IMR-90 (cell line): ENCODE results near the gene MAP2. TPM values are rescaled to one million over a fixed set of nuclear protein-coding genes. Genes with fewer than 3 reads are reported as not detected.

Experiments
- ATAC-seq: fragments of 200-7000 bp; cut with Tn5 transposase; 2 replicates; pipeline ENCODE4 v1.9.1; 2020; ENCODE audit warnings: low read depth, mild to moderate bottlenecking, moderate library complexity
- BruUV-seq: library from RNA; stranded (reverse); fragments of 400-500 nt; replicated peaks from 2 replicates; lab custom pipeline; 2021; lab: Mats Ljungman, UMichigan
- CTCF ChIA-PET: fragments of 300-600 bp; formaldehyde crosslinking; extraction: SDS; loops from one replicate; lab custom pipeline; 2021; ENCODE audit warnings: antibody characterized with exemption; lab: Yijun Ruan, JAX
- POLR2A ChIA-PET: fragments of 300-600 bp; sonication (Branson Sonifier 250); formaldehyde crosslinking; loops from one replicate; lab custom pipeline; 2022; ENCODE audit warnings: antibody characterized with exemption; ENCODE audit not compliant: unreplicated experiment; lab: Charles Lee
- DNase-seq: peaks from one replicate; pipeline ENCODE4 v3.0.0; 2013
- H2AFZ ChIP-seq: replicated peaks from 2 replicates; pipeline ENCODE3; 2013; ENCODE audit warnings: low read length, mild to moderate bottlenecking; ENCODE audit not compliant: poor library complexity
- H2AK5ac ChIP-seq: 2 replicates; pipeline ENCODE4 v1.6.1; 2013; ENCODE audit warnings: low read depth, low read length, inconsistent platforms
- H2AK9ac ChIP-seq: replicated peaks from 2 replicates; pipeline ENCODE3; 2013; ENCODE audit warnings: mild to moderate bottlenecking, low read depth, low read length, moderate library complexity; ENCODE audit not compliant: poor library complexity
- H2BK120ac ChIP-seq: 2 replicates; pipeline ENCODE4 v1.6.1; 2013; ENCODE audit warnings: low read depth, low read length, inconsistent platforms
- H2BK15ac ChIP-seq: 3 replicates; pipeline ENCODE4 v1.6.1; 2013; ENCODE audit warnings: low read depth, low read length, inconsistent platforms
- H2BK20ac ChIP-seq: 2 replicates; pipeline ENCODE4 v1.6.1; 2013; ENCODE audit warnings: low read depth, mild to moderate bottlenecking, inconsistent platforms, low read length, moderate library complexity
- H2BK5ac ChIP-seq: 2 replicates; pipeline ENCODE4 v1.6.1; 2013; ENCODE audit warnings: mild to moderate bottlenecking, low read depth, low read length, inconsistent platforms; ENCODE audit not compliant: poor library complexity, severe bottlenecking
- H3K14ac ChIP-seq: replicated peaks from 2 replicates; pipeline ENCODE4 v1.6.1; 2013; ENCODE audit warnings: low read depth, low read length, inconsistent platforms
- H3K18ac ChIP-seq: 2 replicates; pipeline ENCODE4 v1.6.1; 2013; ENCODE audit warnings: low read depth, low read length, control low read depth
- H3K23ac ChIP-seq: 2 replicates; pipeline ENCODE4 v1.6.1; 2013; ENCODE audit warnings: low read depth, low read length, inconsistent platforms
- H3K27ac ChIP-seq: 2 replicates; pipeline ENCODE4 v1.5.1; 2013; ENCODE audit warnings: mild to moderate bottlenecking, control low read depth, low read length; ENCODE audit not compliant: insufficient read depth
- H3K27me3 ChIP-seq: 2 replicates; pipeline ENCODE4 v1.6.1; 2013; ENCODE audit warnings: low read length; ENCODE audit not compliant: control insufficient read depth, insufficient read depth
- H3K36me3 ChIP-seq: 2 replicates; pipeline ENCODE4 v1.6.1; 2013; ENCODE audit warnings: low read length, mixed read lengths; ENCODE audit not compliant: control insufficient read depth, insufficient read depth
- H3K4ac ChIP-seq: 2 replicates; pipeline ENCODE4 v1.6.1; 2013; ENCODE audit warnings: low read depth, low read length, inconsistent platforms
- H3K4me1 ChIP-seq: 2 replicates; pipeline ENCODE4 v1.6.1; 2013; ENCODE audit warnings: low read length, mixed read lengths; ENCODE audit not compliant: control insufficient read depth, insufficient read depth
- H3K4me2 ChIP-seq: 2 replicates; pipeline ENCODE4 v1.6.1; 2013; ENCODE audit warnings: low read depth, mild to moderate bottlenecking, control low read depth, low read length, moderate library complexity
- H3K4me3 ChIP-seq: 2 replicates; pipeline ENCODE4 v1.5.1; 2013; ENCODE audit warnings: low read depth, mild to moderate bottlenecking, control low read depth, low read length, moderate library complexity; ENCODE audit not compliant: insufficient read depth
- H3K56ac ChIP-seq: 2 replicates; pipeline ENCODE4 v1.6.1; 2013; ENCODE audit warnings: low read length, inconsistent platforms; ENCODE audit not compliant: insufficient read depth; ENCODE audit errors: extremely low read depth
- H3K79me1 ChIP-seq, 2 experiments: 2 replicates each; pipeline ENCODE4 v1.6.1; 2013; ENCODE audit warnings: low read length in 2 of 2, inconsistent platforms in 1 of 2, low read depth in 1 of 2
- H3K9ac ChIP-seq: 2 replicates; pipeline ENCODE4 v1.6.1; 2013; ENCODE audit warnings: low read depth, low read length, control low read depth
- H3K9me1 ChIP-seq: 2 replicates; pipeline ENCODE4 v1.6.1; 2013; ENCODE audit warnings: low read length, inconsistent platforms; ENCODE audit not compliant: insufficient read depth
- H3K9me3 ChIP-seq: 2 replicates; pipeline ENCODE4 v1.6.1; 2013; ENCODE audit warnings: low read length; ENCODE audit not compliant: control insufficient read depth, insufficient read depth
- H4K20me1 ChIP-seq: 2 replicates; pipeline ENCODE4 v1.6.1; 2013; ENCODE audit warnings: low read length, inconsistent platforms; ENCODE audit not compliant: insufficient read depth
- H4K5ac ChIP-seq: 2 replicates; pipeline ENCODE4 v1.6.1; 2013; ENCODE audit warnings: mild to moderate bottlenecking, low read depth, low read length, control low read depth
- H4K8ac ChIP-seq, 2 experiments: 2 replicates each; pipeline ENCODE4 v1.6.1; 2013; ENCODE audit warnings: low read depth in 2 of 2, low read length in 2 of 2, control low read depth in 1 of 2, inconsistent platforms in 1 of 2
- H4K91ac ChIP-seq: 2 replicates; pipeline ENCODE4 v1.6.1; 2013; ENCODE audit warnings: low read depth, low read length, inconsistent platforms; ENCODE audit not compliant: insufficient read depth
- BHLHE40 ChIP-seq: fragments of 150-350 bp; IDR thresholded peaks from 2 replicates; pipeline ENCODE4 v1.6.1; 2016; ENCODE audit warnings: mild to moderate bottlenecking, low read depth, low read length
- CEBPB ChIP-seq: IDR thresholded peaks from 2 replicates; pipeline ENCODE4 v1.6.1; 2012; ENCODE audit warnings: low read depth, low read length, improper control_type of control experiment
- CHD1 ChIP-seq: IDR thresholded peaks from 2 replicates; pipeline ENCODE4 v1.6.1; 2012; ENCODE audit warnings: low read depth, low read length, improper control_type of control experiment
- FOS ChIP-seq: fragments of 150-350 bp; IDR thresholded peaks from 2 replicates; pipeline ENCODE4 v1.6.1; 2016; ENCODE audit warnings: low read depth, low read length
- MAFK ChIP-seq: IDR thresholded peaks from 2 replicates; pipeline ENCODE4 v1.6.1; 2012; ENCODE audit warnings: low read depth, low read length, improper control_type of control experiment
- MAZ ChIP-seq: IDR thresholded peaks from 2 replicates; pipeline ENCODE4 v1.6.1; 2012; ENCODE audit warnings: low read depth, mild to moderate bottlenecking, low read length, improper control_type of control experiment, moderate library complexity, borderline replicate concordance
- MXI1 ChIP-seq: IDR thresholded peaks from 2 replicates; pipeline ENCODE4 v1.6.1; 2012; ENCODE audit warnings: low read depth, mild to moderate bottlenecking, low read length, moderate library complexity, borderline replicate concordance
- NFE2L2 ChIP-seq: fragments of 150-350 bp; IDR thresholded peaks from 2 replicates; pipeline ENCODE4 v1.6.1; 2016; ENCODE audit warnings: low read depth, mild to moderate bottlenecking, low read length
- POLR2A ChIP-seq: IDR thresholded peaks from 2 replicates; pipeline ENCODE4 v1.6.1; 2012; ENCODE audit warnings: mild to moderate bottlenecking, low read depth, low read length
- RAD21 ChIP-seq: IDR thresholded peaks from 2 replicates; pipeline ENCODE4 v1.6.1; 2012; ENCODE audit warnings: low read length, improper control_type of control experiment
- RCOR1 ChIP-seq: IDR thresholded peaks from 2 replicates; pipeline ENCODE4 v1.6.1; 2012; ENCODE audit warnings: mild to moderate bottlenecking, low read length, improper control_type of control experiment; ENCODE audit not compliant: insufficient replicate concordance
- RFX5 ChIP-seq: IDR thresholded peaks from 2 replicates; pipeline ENCODE4 v1.8.0; 2012; ENCODE audit warnings: low read depth, mild to moderate bottlenecking, low read length, moderate library complexity
- SMC3 ChIP-seq: fragments of 150-350 bp; IDR thresholded peaks from 2 replicates; pipeline ENCODE4 v1.6.1; 2016; ENCODE audit warnings: low read depth, mild to moderate bottlenecking, antibody characterized with exemption, low read length, moderate library complexity
- USF2 ChIP-seq: fragments of 150-350 bp; IDR thresholded peaks from 2 replicates; pipeline ENCODE4 v1.6.1; 2017; ENCODE audit warnings: mild to moderate bottlenecking, antibody characterized with exemption, low read length, low read depth
- dilution Hi-C: fragments of 300-500 bp; cut with HindIII; formaldehyde crosslinking; loops from one replicate; pipeline ENCODE4 v1.14.3; 2018; ENCODE audit warnings: low sequenced_read_pairs; ENCODE audit not compliant: unreplicated experiment
- in situ Hi-C: fragments of 300-500 bp; cut with MboI; formaldehyde crosslinking; loops from 3 replicates; pipeline ENCODE4 v1.14.3; 2019; ENCODE audit warnings: low sequenced_read_pairs, inconsistent platforms, mixed read lengths
- intact Hi-C: fragments of 100-400 bp; cut with micrococcal nuclease; formaldehyde crosslinking; loops from 2 replicates; pipeline ENCODE4 v1.10.0; 2022
- polyA plus RNA-seq, 3 experiments: library from polyadenylated mRNA; depleted of rRNA; stranded (reverse); fragments of >200 nt; gene quantifications; 2 replicates each; pipeline ENCODE4 v1.2.3, GENCODE V29; 2012; ENCODE audit warnings: low replicate concordance in 1 of 3
- total RNA-seq: library from RNA; depleted of rRNA; stranded (reverse); fragments of >200 nt; gene quantifications from 2 replicates; pipeline ENCODE4 v1.2.3, GENCODE V29; 2012
- TF ChIP-seq, protein P1 (sequence below): fragments of 150-350 bp; IDR thresholded peaks from 2 replicates; pipeline ENCODE4 v1.6.1; 2016; ENCODE audit warnings: low read depth, mild to moderate bottlenecking, low read length, moderate library complexity, borderline replicate concordance
- TF ChIP-seq, protein P2 (sequence below): conservative IDR thresholded peaks from 2 replicates; pipeline ENCODE4 v1.5.1; 2012; ENCODE audit warnings: mild to moderate bottlenecking, low read depth, low read length, improper control_type of control experiment

MAP2 gene
- total and polyA plus RNA-seq, 2 of the 4 experiments (the other 2 are of a cell fraction): 0.29 to 0.36 TPM

DNA sequence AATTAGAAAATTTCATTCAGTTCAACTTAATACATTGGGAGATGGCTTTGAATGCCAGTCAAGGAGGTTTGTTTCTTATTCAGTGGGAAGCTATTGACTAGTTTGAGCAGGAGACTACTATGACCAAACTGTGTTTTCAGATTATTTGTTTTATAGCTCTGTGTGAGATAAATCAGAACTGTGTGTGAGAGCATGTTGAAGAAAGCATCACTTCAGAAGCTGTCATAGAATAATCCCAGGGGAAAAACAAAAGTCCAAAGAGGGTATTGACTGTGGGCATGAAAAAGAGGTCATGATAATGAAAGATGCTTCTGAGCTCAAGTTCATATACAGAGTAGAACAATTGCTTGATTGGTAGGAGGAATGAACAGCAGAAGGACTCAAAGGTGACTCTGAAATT lies 160.6 kb downstream of the MAP2 start:
- no peak overlapping the region for H3K4ac ChIP-seq
- no peak overlapping the region for H3K4me3 ChIP-seq
- no peak for ATAC-seq
- no peak overlapping the region for H4K91ac ChIP-seq
- H3K9ac ChIP-seq: no peak overlapping the region
- ChIA-PET POLR2A (no interaction called here), CTCF (interaction anchor here (1.0 kb wide), 1 partner anchor 250 kb away, joined by 3 read pairs; no protein-coding TSS in a partner anchor)
- H2BK15ac ChIP-seq: no peak overlapping the region
- H4K8ac ChIP-seq: no peak overlapping the region
- H3K4me1 ChIP-seq: no peaks in the 10 kb centered on the region
- TF ChIP-seq POLR2A (no peak), MAZ (no peak), CHD1 (no peak), BHLHE40 (no peak), NFE2L2 (no peak), RCOR1 (no peak), CEBPB (no peak), MXI1 (no peak), RFX5 (no peak), SMC3 (no peak), RAD21 (no peak), USF2 (no peak), MAFK (no peak), FOS (no peak)
- TF ChIP-seq, protein P1, sequence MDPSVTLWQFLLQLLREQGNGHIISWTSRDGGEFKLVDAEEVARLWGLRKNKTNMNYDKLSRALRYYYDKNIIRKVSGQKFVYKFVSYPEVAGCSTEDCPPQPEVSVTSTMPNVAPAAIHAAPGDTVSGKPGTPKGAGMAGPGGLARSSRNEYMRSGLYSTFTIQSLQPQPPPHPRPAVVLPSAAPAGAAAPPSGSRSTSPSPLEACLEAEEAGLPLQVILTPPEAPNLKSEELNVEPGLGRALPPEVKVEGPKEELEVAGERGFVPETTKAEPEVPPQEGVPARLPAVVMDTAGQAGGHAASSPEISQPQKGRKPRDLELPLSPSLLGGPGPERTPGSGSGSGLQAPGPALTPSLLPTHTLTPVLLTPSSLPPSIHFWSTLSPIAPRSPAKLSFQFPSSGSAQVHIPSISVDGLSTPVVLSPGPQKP: no peak
- TF ChIP-seq, protein P2, sequence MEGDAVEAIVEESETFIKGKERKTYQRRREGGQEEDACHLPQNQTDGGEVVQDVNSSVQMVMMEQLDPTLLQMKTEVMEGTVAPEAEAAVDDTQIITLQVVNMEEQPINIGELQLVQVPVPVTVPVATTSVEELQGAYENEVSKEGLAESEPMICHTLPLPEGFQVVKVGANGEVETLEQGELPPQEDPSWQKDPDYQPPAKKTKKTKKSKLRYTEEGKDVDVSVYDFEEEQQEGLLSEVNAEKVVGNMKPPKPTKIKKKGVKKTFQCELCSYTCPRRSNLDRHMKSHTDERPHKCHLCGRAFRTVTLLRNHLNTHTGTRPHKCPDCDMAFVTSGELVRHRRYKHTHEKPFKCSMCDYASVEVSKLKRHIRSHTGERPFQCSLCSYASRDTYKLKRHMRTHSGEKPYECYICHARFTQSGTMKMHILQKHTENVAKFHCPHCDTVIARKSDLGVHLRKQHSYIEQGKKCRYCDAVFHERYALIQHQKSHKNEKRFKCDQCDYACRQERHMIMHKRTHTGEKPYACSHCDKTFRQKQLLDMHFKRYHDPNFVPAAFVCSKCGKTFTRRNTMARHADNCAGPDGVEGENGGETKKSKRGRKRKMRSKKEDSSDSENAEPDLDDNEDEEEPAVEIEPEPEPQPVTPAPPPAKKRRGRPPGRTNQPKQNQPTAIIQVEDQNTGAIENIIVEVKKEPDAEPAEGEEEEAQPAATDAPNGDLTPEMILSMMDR: no peak
- H3K9me1 ChIP-seq: no peaks in the 10 kb centered on the region
- in situ Hi-C loops: no loop called here
- no peak overlapping the region for H3K23ac ChIP-seq
- no peak overlapping the region for H4K5ac ChIP-seq
- no peak for DNase-seq
- H3K27ac ChIP-seq: no peak overlapping the region
- no peaks in the 10 kb centered on the region for H3K36me3 ChIP-seq
- H2AK5ac ChIP-seq: no peak overlapping the region
- no peak overlapping the region for H2AFZ ChIP-seq
- H2BK20ac ChIP-seq: no peak overlapping the region
- H2AK9ac ChIP-seq: no peak overlapping the region
- no peaks in the 10 kb centered on the region for H4K20me1 ChIP-seq
- no peak overlapping the region for H3K56ac ChIP-seq
- H3K9me3 ChIP-seq: no peaks in the 10 kb centered on the region
- no peak overlapping the region for H3K18ac ChIP-seq
- dilution Hi-C loops: no loop called here
- no peak overlapping the region for H3K4me2 ChIP-seq
- H2BK120ac ChIP-seq: no peak overlapping the region
- no peak overlapping the region for H3K14ac ChIP-seq
- no peaks in the 10 kb centered on the region for H3K27me3 ChIP-seq
- intact Hi-C loops: loop anchor here (5.0 kb wide), 1 partner anchor 378 kb away; no protein-coding TSS in a partner anchor
- H2BK5ac ChIP-seq: no peak overlapping the region
- H3K79me1 ChIP-seq: no peaks in the 10 kb centered on the region
- no TSS peak for BruUV-seq
